NAMALWA (cell line): ENCODE measurements around the gene LRCH4.

Experiments used
- DNase-seq: peaks from one replicate; pipeline ENCODE4 v3.0.0-alpha.2; 2015; ENCODE audit warnings: low spot score

LRCH4 gene

GRCh38 chr7:100604976-100605911 lies 19.3 kb upstream of the LRCH4 start:
- DNase-seq: no peak

GRCh38 chr7:100604028-100604975 lies 18.4 kb upstream of the LRCH4 start:
- peak; percentile 90 for DNase-seq

GRCh38 chr7:100603726-100604027 lies 17.7 kb upstream of the LRCH4 start:
- DNase-seq: peak; percentile 39

- DNase-seq: no peak
Measured at GRCh38 chr7:100602889-100603725, 17.2 kb upstream of the LRCH4 start.

GRCh38 chr7:100600730-100601038 lies 14.8 kb upstream of the LRCH4 start:
- no peak for DNase-seq

GRCh38 chr7:100599911-100600729 lies 14.2 kb upstream of the LRCH4 start:
- DNase-seq: no peak

GRCh38 chr7:100598425-100598824 lies 12.5 kb upstream of the LRCH4 start:
- DNase-seq: no peak

GRCh38 chr7:100595188-100595587 lies 9.3 kb upstream of the LRCH4 start:
- DNase-seq: no peak

GRCh38 chr7:100591596-100591995 lies 5.7 kb upstream of the LRCH4 start:
- no peak for DNase-seq

GRCh38 chr7:100590077-100590737 lies 4.3 kb upstream of the LRCH4 start:
- no peak for DNase-seq

- no peak for DNase-seq
Measured at GRCh38 chr7:100589341-100589947, 3.5 kb upstream of the LRCH4 start.

- DNase-seq: peak; percentile 55
Measured at GRCh38 chr7:100588438-100588837, 2.5 kb upstream of the LRCH4 start.

- peak; percentile 100 for DNase-seq
Measured at GRCh38 chr7:100586266-100587025, 517 bp upstream of the LRCH4 start, which contains the start of gene FBXO24. TSS of gene FBXO24 (plus strand) at chr7:100586328. CDS start at chr7:100586626, 298 bp downstream.

- DNase-seq: peak; percentile 45
Measured at GRCh38 chr7:100584683-100585510, 1.0 kb downstream of the LRCH4 start.

GRCh38 chr7:100584054-100584682 lies 1.8 kb downstream of the LRCH4 start:
- peak; percentile 77 for DNase-seq

- peak; percentile 89 for DNase-seq
Measured at GRCh38 chr7:100583132-100584053, 2.5 kb downstream of the LRCH4 start.

- no peak for DNase-seq
Measured at GRCh38 chr7:100582650-100583049, 3.3 kb downstream of the LRCH4 start.
